Aorta (tissue), 5 donors: Measurements from ENCODE around the gene PUSL1. TPM values are rescaled to one million over a fixed set of nuclear protein-coding genes. Genes with fewer than 3 reads are reported as not detected.
"Not testable (repeated sequence)": the region's sequence is repeated elsewhere in the genome, so short reads cannot be mapped to it uniquely, and the experiment has no call there.

Experiments used
- ATAC-seq: fragments of 200-7000 bp; cut with Tn5 transposase; one replicate; pipeline ENCODE4 v1.9.1; 2022; ENCODE audit warnings: moderate library complexity; ENCODE audit not compliant: low FRiP score
- DNase-seq, 2 donors: peaks; one replicate each; pipeline ENCODE4 v3.0.0-alpha.2; 2020
- H3K27ac ChIP-seq, 2 donors: one replicate each; pipeline ENCODE4 v1.5.1; 2013; ENCODE audit warnings: low read length in 2 of 2, mild to moderate bottlenecking in 2 of 2, moderate library complexity in 2 of 2, control low read depth in 1 of 2, inconsistent platforms in 1 of 2, low read depth in 1 of 2
- H3K27me3 ChIP-seq, 2 donors: one replicate each; pipeline ENCODE4 v1.6.1; 2013; ENCODE audit warnings: control low read depth in 1 of 2, low read length in 1 of 2, mild to moderate bottlenecking in 1 of 2, moderate library complexity in 1 of 2; ENCODE audit not compliant: insufficient read depth in 2 of 2, control insufficient read depth in 1 of 2
- H3K36me3 ChIP-seq, 2 donors: one replicate each; pipeline ENCODE4 v1.6.1; 2013; ENCODE audit warnings: control low read depth in 1 of 2, low read length in 1 of 2, mild to moderate bottlenecking in 1 of 2; ENCODE audit not compliant: insufficient read depth in 2 of 2, control insufficient read depth in 1 of 2
- H3K4me1 ChIP-seq, 2 donors: one replicate each; pipeline ENCODE4 v1.6.1; 2013; ENCODE audit warnings: low read length in 2 of 2, control low read depth in 1 of 2, mild to moderate bottlenecking in 1 of 2, moderate library complexity in 1 of 2; ENCODE audit not compliant: insufficient read depth in 2 of 2, control insufficient read depth in 1 of 2
- H3K4me3 ChIP-seq, 2 donors: one replicate each; pipeline ENCODE4 v1.5.1; 2013; ENCODE audit warnings: low read length in 2 of 2, control low read depth in 1 of 2, mild to moderate bottlenecking in 1 of 2
- H3K9me3 ChIP-seq: one replicate; pipeline ENCODE4 v1.6.1; 2013; ENCODE audit warnings: mild to moderate bottlenecking, low read length; ENCODE audit not compliant: control insufficient read depth
- WGBS, 2 donors: extraction: QIAGEN DNeasy Blood & Tissue Kit; methylation state at CpG; one replicate each; pipeline ENCODE4 v1.1.7; 2013; 5-methylcytosine and 5-hydroxymethylcytosine counted together
- intact Hi-C, 2 donors: fragments of 100-400 bp; cut with DNase I; formaldehyde crosslinking; loops; one replicate each; pipeline versions ENCODE4 v1.14.2 to v1.15.0; 2022
- polyA plus RNA-seq, 2 donors: library from polyadenylated mRNA; stranded (reverse); fragments of 200-250 nt; gene quantifications; one replicate each; pipeline ENCODE4 v1.2.3, GENCODE V29; 2013
- total RNA-seq, 2 donors: library from RNA; stranded (reverse); fragmentation: NEBNext Ultra II Directional; extraction: Animal tissue kit (Norgen Biotek cat#: 25700); gene quantifications; one replicate each; pipeline ENCODE4 v1.2.1, GENCODE V29; 2021
- donor health status: healthy with polysubstance abuse.
- donor health status: Bipolar disorder and iron deficiency.
- donor health status: DM: no; HTN: no; CAD: no.
- donor health status: DM: no; HTN: no; CAD: no.
- donor health status: DM: yes; HTN: yes; CAD: no.

The PUSL1 gene
- total and polyA plus RNA-seq, 4 donors, result 5.8 to 13.7 (median 10.0) TPM

DNA sequence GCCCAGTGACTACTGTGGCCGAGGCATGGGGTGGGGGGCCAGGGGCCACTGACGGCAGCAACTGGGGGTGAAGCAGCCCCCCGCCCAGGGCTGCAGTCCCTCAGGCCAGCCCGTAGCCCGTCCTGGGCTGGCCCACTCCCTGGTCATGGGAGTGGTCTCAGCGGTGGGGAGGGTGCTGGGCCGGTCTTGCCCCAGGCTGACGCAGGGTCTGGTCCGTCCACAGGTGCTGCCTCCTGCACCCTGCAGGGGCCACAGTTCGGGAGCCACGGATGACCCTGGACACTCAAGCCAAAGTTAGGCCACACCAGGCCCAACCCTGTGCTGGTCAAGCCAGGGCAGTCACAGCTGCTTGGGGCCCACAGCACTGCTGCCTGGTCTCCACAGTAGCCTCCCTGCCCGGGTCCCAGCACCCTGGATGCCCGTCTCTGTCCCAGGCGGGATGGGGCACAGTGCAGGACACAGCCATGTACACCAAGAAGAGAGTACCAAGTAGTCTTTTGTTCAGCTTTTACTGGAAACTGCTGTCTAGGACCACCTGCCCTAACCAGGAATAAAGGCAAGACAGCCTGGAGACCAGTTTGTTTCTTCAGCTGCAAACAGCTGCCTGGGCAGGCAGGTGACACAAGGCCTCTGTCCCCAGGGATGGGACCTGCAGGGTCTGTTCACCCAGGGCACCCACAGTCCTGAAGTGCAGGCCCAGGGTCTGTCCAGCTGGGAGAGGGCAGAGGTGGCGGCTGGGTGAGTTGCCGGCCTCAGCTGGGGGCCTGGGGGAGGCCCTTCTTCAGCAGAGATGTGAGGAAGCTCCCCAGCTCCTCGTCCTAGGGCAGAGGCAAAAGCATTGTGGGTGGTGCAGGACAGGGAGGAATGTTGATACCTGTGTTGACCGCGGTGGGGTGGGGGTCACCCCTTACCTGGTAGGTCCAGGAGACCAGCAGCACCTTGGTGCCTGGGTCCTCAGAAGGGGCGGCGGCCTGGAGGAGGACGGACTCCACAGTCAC lies 3.0 kb downstream of the PUSL1 start:
- Histone ChIP-seq H3K4me1 (no peaks in the 10 kb centered on the region), H3K9me3 (no peaks in the 10 kb centered on the region), H3K27me3 (no peaks in the 10 kb centered on the region), H3K27ac (no peak overlapping the region), H3K36me3 (no peaks in the 10 kb centered on the region), H3K4me3 (no peak overlapping the region)
- intact Hi-C loops, result no loop called here
- ATAC-seq, result no peak
- WGBS, 2 donors, result 78 to 82% methylated on average over 22 of the region's 22 CpGs
- DNase-seq, result no peak

DNA sequence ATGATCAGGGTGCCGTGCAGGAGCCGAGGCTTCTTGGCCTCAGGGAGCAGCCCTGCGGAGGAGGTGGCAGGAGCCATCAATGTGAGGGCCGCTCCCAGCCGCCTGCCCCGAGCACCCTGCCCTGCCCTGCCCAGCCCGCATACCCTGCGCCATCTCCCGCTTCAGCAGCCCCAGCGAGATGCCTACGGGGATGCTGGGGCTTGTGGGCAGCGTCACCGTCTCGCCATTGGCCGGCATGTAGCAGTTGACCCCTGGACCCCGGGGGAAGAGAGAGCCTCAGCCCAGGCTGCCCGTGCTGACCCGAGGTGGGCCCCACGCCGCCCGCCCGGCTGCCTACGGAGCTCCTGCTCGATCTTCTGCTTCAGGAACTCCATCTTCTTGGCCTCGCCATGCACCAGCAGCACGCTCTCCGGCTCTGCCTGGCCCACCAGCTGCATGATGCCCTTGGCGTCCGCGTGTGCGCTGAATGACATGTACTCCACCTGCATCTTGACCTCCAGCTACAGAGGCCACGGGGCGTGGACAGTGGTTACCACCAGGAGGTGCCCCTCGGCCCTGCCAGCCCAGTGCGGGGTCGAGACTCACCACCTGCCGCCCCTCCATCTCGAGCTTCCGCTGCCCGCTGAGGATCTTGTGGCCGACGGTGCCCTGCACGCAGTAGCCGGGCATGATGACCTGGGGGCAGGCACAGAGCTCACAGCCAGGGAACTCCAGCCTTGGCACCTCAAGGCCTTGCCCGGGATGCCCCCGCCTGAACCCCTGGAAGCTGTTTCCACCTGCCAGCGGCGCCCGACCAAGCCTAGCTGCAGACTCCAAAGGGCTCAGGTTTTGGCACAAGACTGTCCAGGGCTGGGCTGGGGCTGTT lies 4.3 kb downstream of the PUSL1 start:
- intact Hi-C loops, result no loop called here
- DNase-seq (no peak), ATAC-seq (no peak)
- Histone ChIP-seq H3K4me1 (no peaks in the 10 kb centered on the region), H3K4me3 (no peak overlapping the region), H3K27me3 (no peaks in the 10 kb centered on the region), H3K27ac (no peak overlapping the region), H3K9me3 (no peaks in the 10 kb centered on the region), H3K36me3 (no peaks in the 10 kb centered on the region)
- WGBS, 2 donors, result 88 to 91% methylated on average over 49 of the region's 49 CpGs

DNA sequence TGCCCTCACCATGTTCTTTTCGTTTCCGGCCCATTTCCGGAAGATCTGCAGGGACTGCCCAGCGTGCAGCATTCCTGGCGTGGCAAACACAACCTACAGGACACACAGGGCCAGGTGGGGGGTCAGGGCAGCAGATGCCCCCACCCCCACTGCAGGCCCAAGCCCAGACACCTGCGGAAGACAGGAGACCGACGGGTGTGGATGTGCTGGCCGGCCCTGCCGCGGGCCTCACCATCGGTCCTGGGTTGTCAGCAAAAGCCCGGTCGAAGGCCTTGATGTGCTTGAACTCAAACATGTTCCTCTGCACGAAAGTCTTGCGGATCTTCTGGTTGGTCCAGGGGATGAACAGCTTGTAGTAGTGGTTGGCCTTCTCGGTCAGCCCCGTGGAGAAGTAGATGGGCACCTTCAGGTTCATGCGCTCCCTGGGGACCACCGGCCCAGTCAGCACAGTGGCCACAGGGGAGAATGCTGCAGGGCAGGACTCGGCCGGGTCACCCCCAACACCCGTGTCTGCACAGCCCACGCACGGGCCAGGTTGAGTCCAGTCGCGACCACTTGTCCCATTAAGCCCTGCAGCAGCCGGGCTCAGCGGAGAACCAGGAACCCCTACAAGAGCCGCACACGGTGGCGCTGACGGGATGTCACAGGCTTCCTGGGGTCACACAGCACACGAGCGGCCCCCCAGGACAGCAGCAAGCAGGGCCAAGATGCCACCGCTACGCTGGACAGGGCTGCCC lies 5.3 kb downstream of the PUSL1 start:
- no peaks in the 10 kb centered on the region for H3K4me1 ChIP-seq

DNA sequence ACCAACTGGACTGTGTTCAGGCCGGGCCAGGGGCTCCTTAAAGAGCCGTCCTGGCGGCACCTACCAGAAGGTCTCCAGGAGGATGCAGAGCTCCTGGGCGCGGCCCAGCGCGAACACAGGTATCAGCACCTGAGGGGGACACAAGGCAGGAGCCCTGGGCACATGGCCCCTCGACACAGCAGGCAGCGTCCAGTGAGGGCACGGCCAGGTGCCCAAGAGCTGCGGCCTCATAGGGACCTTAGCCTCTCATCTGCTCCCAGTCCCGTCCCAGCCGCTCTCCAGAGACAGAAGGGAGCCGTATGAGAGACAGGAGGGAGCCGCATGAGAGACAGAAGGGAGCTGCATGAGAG lies 5.8 kb downstream of the PUSL1 start:
- H3K36me3 ChIP-seq, result no peaks in the 10 kb centered on the region

More for the DNA sequence above, 5.3 kb downstream of the PUSL1 start:
- WGBS, 2 donors, result 82 to 84% methylated on average over 37 of the region's 37 CpGs
- no peak overlapping the region for H3K27ac ChIP-seq
- ATAC-seq (no peak), DNase-seq (no peak)
- intact Hi-C loops, result no loop called here
- H3K27me3 ChIP-seq, result no peaks in the 10 kb centered on the region
- no peaks in the 10 kb centered on the region for H3K9me3 ChIP-seq
- H3K4me3 ChIP-seq, result no peak overlapping the region
- no peaks in the 10 kb centered on the region for H3K36me3 ChIP-seq

DNA sequence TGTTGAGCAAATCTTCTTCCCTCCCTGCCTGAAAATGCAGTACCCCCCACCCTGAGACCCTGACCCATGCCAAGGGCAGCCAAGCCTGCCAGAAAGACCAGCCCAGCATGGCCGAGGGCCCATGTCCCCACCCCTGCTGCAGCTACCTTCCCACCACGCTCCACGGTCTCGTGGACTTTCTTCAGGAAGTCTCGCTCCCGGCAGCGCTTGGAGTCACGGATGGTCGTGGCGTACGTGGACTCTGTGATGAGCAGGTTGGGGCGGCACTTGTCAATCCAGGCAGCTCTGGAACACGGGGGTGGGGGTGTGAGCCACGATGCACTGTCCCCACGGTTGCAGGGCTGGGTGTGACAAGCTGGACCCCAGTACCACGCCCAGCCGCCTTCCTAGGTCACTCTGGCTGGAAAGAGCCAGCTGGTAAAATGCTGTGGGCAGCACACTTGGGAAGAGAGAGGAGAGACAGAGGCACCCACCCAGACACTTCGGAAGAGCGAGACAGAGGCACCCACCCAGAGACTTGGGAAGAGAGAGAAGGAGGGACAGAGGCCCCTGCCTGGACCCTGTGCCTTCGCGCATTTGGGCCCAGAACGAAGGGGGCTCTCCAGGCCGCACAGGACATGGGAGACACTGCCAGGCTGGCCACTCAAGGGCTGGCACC lies 6.4 kb downstream of the PUSL1 start:
- no peaks in the 10 kb centered on the region for H3K4me1 ChIP-seq
- H3K27ac ChIP-seq, result no peak overlapping the region
- ATAC-seq, result no peak
- H3K9me3 ChIP-seq, result no peaks in the 10 kb centered on the region
- H3K27me3 ChIP-seq, result no peaks in the 10 kb centered on the region
- no peak overlapping the region for H3K4me3 ChIP-seq
- intact Hi-C loops, result no loop called here
- no peak for DNase-seq
- WGBS, 2 donors, result 87 to 89% methylated on average over 23 of the region's 23 CpGs
- H3K36me3 ChIP-seq, result no peaks in the 10 kb centered on the region

More for the DNA sequence above, 5.8 kb downstream of the PUSL1 start:
- H3K9me3 ChIP-seq, result no peaks in the 10 kb centered on the region
- H3K4me3 ChIP-seq, result no peak overlapping the region
- H3K4me1 ChIP-seq, result no peaks in the 10 kb centered on the region
- H3K27ac ChIP-seq, result no peak overlapping the region
- H3K27me3 ChIP-seq, result no peaks in the 10 kb centered on the region
- DNase-seq (no peak), ATAC-seq (no peak)
- WGBS, 2 donors, result 90% methylated on average over 15 of the region's 15 CpGs
- intact Hi-C loops, result no loop called here

DNA sequence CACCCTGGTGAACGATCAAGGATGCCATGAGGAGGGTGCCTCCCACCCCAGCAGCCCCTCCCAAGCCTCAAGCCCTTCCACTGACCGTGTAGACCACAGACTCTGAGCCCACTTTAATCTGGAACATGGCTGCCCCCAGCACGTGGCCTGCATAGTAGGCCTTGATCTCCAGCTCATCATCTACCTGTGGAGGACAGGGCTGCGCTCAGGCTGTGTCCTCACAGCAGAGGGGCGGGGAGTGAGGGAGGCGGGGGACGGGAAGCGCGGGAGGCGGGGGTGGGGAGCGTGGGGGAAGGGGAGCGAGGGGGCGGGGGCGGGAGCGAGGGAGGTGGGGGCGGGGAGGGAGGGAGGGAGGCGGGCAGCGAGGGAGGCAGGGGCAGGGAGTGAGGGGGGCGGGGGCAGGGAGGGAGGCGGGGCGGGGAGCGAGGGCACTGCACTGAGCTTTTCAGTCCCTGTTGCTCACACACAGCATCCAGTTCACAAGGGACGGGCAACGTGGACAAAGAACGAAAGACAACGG lies 7.1 kb downstream of the PUSL1 start:
- whole genome bisulfite sequencing, 2 donors, result 57 to 74% methylated on average over 14 to 25 of the region's 26 CpGs
- no peak for ATAC-seq
- H3K4me1 ChIP-seq, result no peaks in the 10 kb centered on the region
- no peaks in the 10 kb centered on the region for H3K9me3 ChIP-seq
- intact Hi-C loops, result no loop called here
- no peaks in the 10 kb centered on the region for H3K27me3 ChIP-seq
- DNase-seq, result no peak
- H3K27ac ChIP-seq, result no peak overlapping the region
- H3K36me3 ChIP-seq, result no peaks in the 10 kb centered on the region
- H3K4me3 ChIP-seq, result no peak overlapping the region

DNA sequence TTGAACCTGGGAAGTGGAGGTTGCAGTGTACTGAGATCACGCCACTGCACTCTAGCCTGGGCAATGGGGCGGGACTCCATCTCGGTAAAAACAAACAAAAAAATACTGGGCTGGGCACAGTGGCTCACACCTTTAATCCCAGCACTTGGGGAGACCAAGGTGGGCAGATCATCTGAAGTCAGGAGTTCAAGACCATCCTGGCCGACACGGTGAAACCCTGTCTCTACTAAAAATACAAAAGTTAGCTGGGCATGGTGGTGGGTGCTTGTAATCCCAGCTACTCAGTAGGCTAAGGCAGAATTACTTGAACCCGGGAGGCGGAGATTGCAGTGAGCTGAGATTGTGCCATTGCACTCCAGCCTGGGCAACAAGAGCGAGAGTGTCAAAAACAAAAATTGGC lies 7.8 kb downstream of the PUSL1 start:
- H3K36me3 ChIP-seq, H3K4me1 ChIP-seq, H3K27me3 ChIP-seq, H3K27ac ChIP-seq, H3K9me3 ChIP-seq, DNase-seq, intact Hi-C loops, H3K4me3 ChIP-seq, ATAC-seq: not testable (repeated sequence)
- WGBS, 2 donors, result 88 to 90% methylated on average over 8 of the region's 8 CpGs

DNA sequence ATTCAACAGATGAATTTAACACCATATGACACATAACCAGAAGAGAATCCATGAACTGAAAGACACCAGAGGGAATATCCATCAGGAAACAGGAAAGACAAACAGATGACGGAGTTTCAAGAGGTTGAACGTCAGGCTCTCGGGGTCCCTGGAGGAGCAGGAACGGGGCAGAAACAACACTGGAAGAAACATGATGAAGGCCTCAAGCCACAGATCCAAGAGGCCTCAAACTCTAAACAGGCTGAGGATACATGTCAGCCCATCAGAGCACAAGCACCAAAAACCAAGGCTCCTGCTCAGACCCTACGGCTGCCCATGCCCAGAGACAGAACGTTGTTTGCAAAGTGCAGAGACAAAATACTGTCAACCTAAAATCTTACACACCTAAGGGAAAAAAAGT lies 9.0 kb downstream of the PUSL1 start:
- H3K4me1 ChIP-seq, result no peaks in the 10 kb centered on the region
- intact Hi-C loops, result no loop called here
- WGBS, 2 donors, result 81 to 85% methylated on average over 6 of the region's 6 CpGs
- ATAC-seq, result no peak
- H3K27me3 ChIP-seq, result no peaks in the 10 kb centered on the region
- no peaks in the 10 kb centered on the region for H3K36me3 ChIP-seq
- no peaks in the 10 kb centered on the region for H3K9me3 ChIP-seq
- no peak for DNase-seq
- H3K27ac ChIP-seq, result no peak overlapping the region
- no peak overlapping the region for H3K4me3 ChIP-seq
